Left lung (tissue), 10 donors: ENCODE results near the gene APOH. TPM values are rescaled to one million over a fixed set of nuclear protein-coding genes. Genes with fewer than 3 reads are reported as not detected.
A peak's percentile ranks its signal among the peaks of the same experiment; 100 is the strongest.

Source experiments
- ATAC-seq: fragments of 200-7000 bp; cut with Tn5 transposase; one replicate; pipeline ENCODE4 v1.9.1; 2020; ENCODE audit warnings: moderate library complexity
- DNase-seq, 4 donors: peaks; one replicate each; pipeline ENCODE4 v3.0.0-alpha.2; 2013 to 2020
- H3K27ac ChIP-seq, 2 donors: fragments of 200-600 bp; sonication (generic) in 1 of 2; one replicate each; pipeline versions ENCODE4 v1.5.0 to v1.8.0; 2020 to 2021
- H3K27me3 ChIP-seq, 2 donors: fragments of 200-600 bp; sonication (generic) in 1 of 2; one replicate each; pipeline versions ENCODE4 v1.5.0 to v1.8.0; 2020 to 2021
- H3K36me3 ChIP-seq, 2 donors: fragments of 200-600 bp; sonication (generic) in 1 of 2; one replicate each; pipeline versions ENCODE4 v1.5.0 to v1.8.0; 2020 to 2021
- H3K4me1 ChIP-seq, 2 donors: fragments of 200-600 bp; one replicate each; pipeline ENCODE4 v1.8.0; 2021
- H3K4me3 ChIP-seq, 2 donors: fragments of 200-600 bp; sonication (generic) in 1 of 2; one replicate each; pipeline versions ENCODE4 v1.5.0 to v1.8.0; 2020 to 2021; ENCODE audit warnings: mild to moderate bottlenecking in 1 of 2
- H3K9me3 ChIP-seq, 2 donors: fragments of 200-600 bp; sonication (generic) in 1 of 2; one replicate each; pipeline versions ENCODE4 v1.5.0 to v1.8.0; 2020 to 2021
- intact Hi-C, 2 donors: fragments of 100-400 bp; cut with DNase I; formaldehyde crosslinking; loops; one replicate each; pipeline versions ENCODE4 v1.11.2 to v1.14.2; 2022
- polyA plus RNA-seq, 6 donors: library from polyadenylated mRNA; unstranded; fragments of 120-200 nt; gene quantifications; one replicate each; pipeline ENCODE4 v1.2.1, GENCODE V29; 2013; ENCODE audit not compliant: insufficient read length in 6 of 6
- total RNA-seq, 2 donors: library from RNA; stranded (reverse); fragmentation: NEBNext Ultra II Directional; extraction: Animal tissue kit (Norgen Biotek cat#: 25700); gene quantifications; one replicate each; pipeline ENCODE4 v1.2.1, GENCODE V29; 2021
- TF ChIP-seq, protein P1 (sequence below), 2 donors: fragments of 200-600 bp; sonication (generic) in 1 of 2; IDR thresholded peaks; one replicate each; pipeline versions ENCODE4 v1.5.0 to v1.8.0; 2021; ENCODE audit warnings: antibody characterized with exemption in 2 of 2
- donor health status: DM: no; HTN: yes; CAD: no.
- donor health status: DM: no; HTN: no; CAD: no.

Gene APOH
- total and polyA plus RNA-seq, 8 donors = 1.3 to 5.7 (median 2.9) TPM

DNA sequence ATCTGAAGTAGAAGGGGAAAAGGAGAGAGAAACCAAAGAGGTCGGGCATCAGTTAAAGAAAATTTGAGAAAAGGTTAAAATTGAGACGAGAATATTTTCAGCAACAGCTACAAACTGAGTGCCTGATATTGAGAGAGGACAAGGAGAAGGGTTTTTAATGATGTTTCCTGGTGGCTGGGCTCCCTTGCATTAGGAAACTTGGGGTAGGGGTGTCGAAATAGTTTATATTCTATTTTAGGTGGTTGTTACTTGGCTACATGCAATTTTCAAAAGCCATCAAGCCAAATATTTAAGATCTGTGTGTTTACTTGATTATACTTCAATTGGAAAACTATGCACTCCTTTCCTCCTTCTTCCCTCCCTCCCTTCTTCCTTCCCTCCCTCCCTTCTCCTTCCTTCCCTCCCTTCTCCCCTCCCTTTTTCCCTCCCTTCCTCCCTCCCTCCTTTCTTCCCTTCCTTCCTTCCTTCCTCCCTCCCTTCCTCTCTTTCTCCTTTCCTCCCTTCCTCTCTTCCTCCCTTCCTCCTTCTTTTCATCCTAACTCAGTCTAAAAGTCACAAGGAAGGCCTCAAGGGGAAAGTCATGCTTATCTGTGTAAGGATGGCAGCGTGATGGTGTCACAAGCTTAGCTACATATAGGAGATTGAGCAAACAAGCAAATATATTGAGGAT lies 1.8 kb upstream of the APOH start:
- ATAC-seq = peak; percentile 56
- H3K27me3 ChIP-seq = no peaks in the 10 kb centered on the region

DNA sequence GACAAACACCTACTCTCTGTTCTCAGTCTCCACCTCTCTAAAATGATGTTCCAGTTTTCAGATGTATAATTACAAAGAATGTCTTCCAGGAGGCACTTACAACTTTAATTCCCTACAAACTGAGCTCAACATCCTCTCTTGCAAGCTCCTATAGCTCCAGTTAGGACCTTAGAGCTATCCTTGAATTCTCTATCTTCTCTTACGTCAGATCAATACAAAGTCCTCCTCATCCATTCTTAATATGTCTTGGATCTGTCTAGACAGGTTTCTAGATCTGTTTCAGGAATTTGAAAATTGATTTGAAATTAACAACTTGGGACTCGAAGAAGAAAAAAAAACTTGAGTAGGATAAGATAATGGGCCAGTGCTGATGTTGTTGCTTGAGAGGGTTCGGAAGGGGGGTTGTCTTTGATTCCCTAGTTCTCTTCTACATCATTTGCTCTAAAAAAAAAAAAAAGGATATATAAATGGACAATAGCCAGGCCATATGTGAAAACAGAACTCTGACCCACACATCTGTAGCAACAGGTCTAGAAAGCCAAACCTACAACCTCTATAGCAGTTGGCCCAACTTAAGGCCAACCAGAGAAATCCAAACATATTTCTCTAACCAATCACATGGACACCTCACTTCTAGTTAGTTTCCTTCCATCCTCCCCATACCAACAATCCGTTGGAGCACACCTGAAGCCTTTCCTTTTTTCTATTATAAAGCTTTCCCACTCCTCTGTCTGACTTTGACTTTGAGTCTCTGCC lies 746 bp upstream of the APOH start:
- Histone ChIP-seq H3K9me3 (no peaks in the 10 kb centered on the region), H3K27ac (no peak overlapping the region), H3K36me3 (no peaks in the 10 kb centered on the region), H3K27me3 (no peaks in the 10 kb centered on the region), H3K4me1 (no peaks in the 10 kb centered on the region), H3K4me3 (no peak overlapping the region)
- TF ChIP-seq, protein P1, sequence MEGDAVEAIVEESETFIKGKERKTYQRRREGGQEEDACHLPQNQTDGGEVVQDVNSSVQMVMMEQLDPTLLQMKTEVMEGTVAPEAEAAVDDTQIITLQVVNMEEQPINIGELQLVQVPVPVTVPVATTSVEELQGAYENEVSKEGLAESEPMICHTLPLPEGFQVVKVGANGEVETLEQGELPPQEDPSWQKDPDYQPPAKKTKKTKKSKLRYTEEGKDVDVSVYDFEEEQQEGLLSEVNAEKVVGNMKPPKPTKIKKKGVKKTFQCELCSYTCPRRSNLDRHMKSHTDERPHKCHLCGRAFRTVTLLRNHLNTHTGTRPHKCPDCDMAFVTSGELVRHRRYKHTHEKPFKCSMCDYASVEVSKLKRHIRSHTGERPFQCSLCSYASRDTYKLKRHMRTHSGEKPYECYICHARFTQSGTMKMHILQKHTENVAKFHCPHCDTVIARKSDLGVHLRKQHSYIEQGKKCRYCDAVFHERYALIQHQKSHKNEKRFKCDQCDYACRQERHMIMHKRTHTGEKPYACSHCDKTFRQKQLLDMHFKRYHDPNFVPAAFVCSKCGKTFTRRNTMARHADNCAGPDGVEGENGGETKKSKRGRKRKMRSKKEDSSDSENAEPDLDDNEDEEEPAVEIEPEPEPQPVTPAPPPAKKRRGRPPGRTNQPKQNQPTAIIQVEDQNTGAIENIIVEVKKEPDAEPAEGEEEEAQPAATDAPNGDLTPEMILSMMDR (IDR thresholded peaks at IDR 0.05) = no peak
- no peak for ATAC-seq
- no peak for DNase-seq
- intact Hi-C loops = no loop called here

More for the DNA sequence above, 1.8 kb upstream of the APOH start:
- Histone ChIP-seq H3K4me3 (no peak overlapping the region), H3K4me1 (no peaks in the 10 kb centered on the region), H3K27ac (no peak overlapping the region), H3K9me3 (no peaks in the 10 kb centered on the region), H3K36me3 (no peaks in the 10 kb centered on the region)
- intact Hi-C loops = no loop called here
- peak in 2 of 4 donors; percentile 36 to 64 for DNase-seq
- TF ChIP-seq, protein P1 (IDR thresholded peaks at IDR 0.05) = no peak

DNA sequence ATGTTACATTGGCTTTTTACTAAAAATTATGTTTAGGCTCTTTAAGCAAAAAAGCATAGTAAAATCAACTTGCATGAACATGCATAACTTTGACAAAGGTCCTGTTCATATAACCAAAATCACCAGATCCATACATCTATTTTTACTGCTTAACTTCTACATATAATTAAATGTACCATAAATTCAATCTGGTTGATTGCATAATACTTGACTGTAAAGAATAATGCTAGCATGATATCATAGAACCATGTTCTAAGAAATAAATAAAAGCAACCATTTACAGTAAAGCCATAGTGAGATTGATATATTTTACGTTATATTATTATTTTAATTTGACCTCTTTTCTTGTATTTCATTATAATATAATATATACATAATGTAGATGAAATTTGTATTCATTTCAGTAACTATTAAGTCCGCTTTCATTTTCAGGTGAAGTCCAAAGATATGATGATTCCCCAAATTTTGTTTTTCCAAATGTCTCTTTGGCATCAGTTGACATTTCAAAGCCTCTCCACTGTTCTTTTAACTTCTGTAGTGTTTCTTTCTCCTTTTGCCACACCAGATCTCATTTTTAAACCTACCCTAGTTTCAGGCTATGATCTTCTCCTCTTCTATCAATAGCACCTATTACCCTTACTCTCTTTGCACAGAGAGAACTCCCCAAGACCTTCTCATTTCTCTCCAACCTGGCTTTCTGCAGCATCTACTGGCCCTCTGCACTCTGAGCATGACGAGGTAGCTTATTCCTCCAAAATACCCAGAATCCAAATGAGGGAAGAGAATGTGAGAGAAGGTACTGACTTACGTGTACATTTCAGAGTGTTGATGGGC lies 1.8 kb downstream of the APOH start:
- TF ChIP-seq, protein P1 (IDR thresholded peaks at IDR 0.05) = no peak
- no peak overlapping the region for H3K4me3 ChIP-seq
- no peaks in the 10 kb centered on the region for H3K36me3 ChIP-seq
- H3K27me3 ChIP-seq = no peaks in the 10 kb centered on the region
- no peaks in the 10 kb centered on the region for H3K9me3 ChIP-seq
- no peak for ATAC-seq
- no peak for DNase-seq
- no peaks in the 10 kb centered on the region for H3K4me1 ChIP-seq
- H3K27ac ChIP-seq = no peak overlapping the region
- intact Hi-C loops = no loop called here

DNA sequence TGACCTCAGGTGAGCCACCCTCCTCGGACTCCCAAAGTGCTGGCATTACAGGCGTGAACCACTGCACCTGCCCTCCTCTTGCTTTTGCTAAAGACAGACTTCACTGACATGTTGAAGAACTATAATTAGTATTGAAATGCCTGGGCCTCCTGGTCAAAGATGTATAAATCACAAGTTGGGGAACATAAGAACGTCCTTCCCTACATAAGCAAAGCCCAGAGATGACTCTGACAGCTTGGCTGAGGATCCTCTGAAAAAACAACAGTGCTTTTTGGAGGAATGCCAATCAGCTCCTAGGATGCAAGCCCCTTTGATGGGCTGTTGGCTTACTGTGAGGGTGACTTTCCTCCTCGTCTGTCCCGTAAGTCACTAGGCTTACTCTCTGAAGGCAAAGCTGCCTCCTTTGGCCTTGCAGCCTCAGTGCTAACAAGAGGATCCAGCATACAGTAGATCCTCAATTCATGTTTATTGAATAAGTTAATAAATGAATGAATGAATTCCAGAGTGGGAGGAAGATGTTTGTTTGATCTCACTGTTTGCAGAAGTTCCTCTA lies 6.3 kb downstream of the APOH start:
- TF ChIP-seq, protein P1 (IDR thresholded peaks at IDR 0.05) = no peak
- H3K4me1 ChIP-seq = no peaks in the 10 kb centered on the region
- no peak overlapping the region for H3K27ac ChIP-seq
- H3K36me3 ChIP-seq = no peaks in the 10 kb centered on the region
- no peak for ATAC-seq
- no peak overlapping the region for H3K4me3 ChIP-seq
- intact Hi-C loops = no loop called here
- no peaks in the 10 kb centered on the region for H3K9me3 ChIP-seq
- DNase-seq = no peak
- H3K27me3 ChIP-seq = no peaks in the 10 kb centered on the region
